Hepatocyte (in vitro differentiated cells): ENCODE data around the gene C10orf95. TPM values are rescaled to one million over a fixed set of nuclear protein-coding genes. Genes with fewer than 3 reads are reported as not detected.

Source experiments
- DNase-seq: peaks from one replicate; pipeline ENCODE4 v3.0.0-alpha.2; 2016; ENCODE audit warnings: low spot score
- H2AFZ ChIP-seq: fragments of 200-600 bp; sonication (generic); 2 replicates; pipeline ENCODE4 v1.6.0; 2016; ENCODE audit warnings: antibody characterized with exemption, mild to moderate bottlenecking
- H3K27ac ChIP-seq: fragments of 200-600 bp; sonication (generic); 2 replicates; pipeline ENCODE4 v1.5.1; 2016; ENCODE audit warnings: mild to moderate bottlenecking
- H3K27me3 ChIP-seq: fragments of 200-600 bp; sonication (generic); 2 replicates; pipeline ENCODE4 v1.6.1; 2016
- H3K36me3 ChIP-seq: fragments of 200-600 bp; sonication (generic); replicated peaks from 2 replicates; pipeline ENCODE4 v1.5.1; 2016; ENCODE audit warnings: low read depth; ENCODE audit not compliant: insufficient read depth
- H3K4me1 ChIP-seq: fragments of 200-600 bp; sonication (generic); 2 replicates; pipeline ENCODE4 v1.5.1; 2016; ENCODE audit warnings: mild to moderate bottlenecking, moderate library complexity; ENCODE audit not compliant: insufficient read depth
- H3K4me2 ChIP-seq: fragments of 200-600 bp; sonication (generic); 2 replicates; pipeline ENCODE4 v1.6.0; 2016
- H3K4me3 ChIP-seq: fragments of 200-600 bp; sonication (generic); 2 replicates; pipeline ENCODE4 v1.5.1; 2016; ENCODE audit warnings: mild to moderate bottlenecking
- H3K79me2 ChIP-seq: fragments of 200-600 bp; sonication (generic); 2 replicates; pipeline ENCODE4 v1.6.0; 2017; ENCODE audit warnings: mild to moderate bottlenecking
- H3K9me2 ChIP-seq: fragments of 200-600 bp; sonication (generic); replicated peaks from 2 replicates; pipeline ENCODE4 v1.6.0; 2017; ENCODE audit warnings: mild to moderate bottlenecking; ENCODE audit not compliant: insufficient read depth
- H3K9me3 ChIP-seq: fragments of 200-600 bp; sonication (generic); 2 replicates; pipeline ENCODE4 v1.5.1; 2016; ENCODE audit warnings: low read depth, mild to moderate bottlenecking
- H4K20me1 ChIP-seq: fragments of 200-600 bp; sonication (generic); 2 replicates; pipeline ENCODE4 v1.6.0; 2016; ENCODE audit warnings: mild to moderate bottlenecking; ENCODE audit not compliant: insufficient read depth, poor library complexity, severe bottlenecking
- EZH2 ChIP-seq: fragments of 200-600 bp; sonication (generic); IDR thresholded peaks from 2 replicates; pipeline ENCODE4 v1.6.1; 2016; ENCODE audit warnings: antibody characterized with exemption, mild to moderate bottlenecking, borderline replicate concordance
- EZH2phosphoT487 ChIP-seq: fragments of 200-600 bp; sonication (generic); IDR thresholded peaks from one replicate; pipeline ENCODE4 v1.6.1; 2018; ENCODE audit warnings: antibody characterized with exemption, mild to moderate bottlenecking, low read depth, moderate library complexity; ENCODE audit not compliant: unreplicated experiment, severe bottlenecking
- WGBS: methylation state at CpG from one replicate; pipeline ENCODE4 v1.1.6; 2016; ENCODE audit warnings: low lambda C conversion rate; ENCODE audit errors: missing lambda C conversion rate; 5-methylcytosine and 5-hydroxymethylcytosine counted together
- polyA plus RNA-seq: library from polyadenylated mRNA; unstranded; fragments of >200 nt; fragmentation: Nextera tagmentation; extraction: Ambion mirVana; gene quantifications from 2 replicates; pipeline ENCODE4 v1.2.1, GENCODE V29; 2016
- total RNA-seq: library from RNA; depleted of rRNA; stranded (reverse); fragments of >200 nt; gene quantifications from 2 replicates; pipeline ENCODE4 v1.2.3, GENCODE V29; 2014
- TF ChIP-seq, protein P1 (sequence below): fragments of 200-600 bp; sonication (generic); IDR thresholded peaks from 2 replicates; pipeline ENCODE4 v1.5.1; 2016; ENCODE audit warnings: antibody characterized with exemption, mild to moderate bottlenecking; ENCODE audit not compliant: poor library complexity

C10orf95 gene
- total and polyA plus RNA-seq, 2 experiments from 2014 or later = 5.2 to 7.7 TPM

GRCh38 chr10:102405108-102405571 lies 46.2 kb downstream of the C10orf95 start:
- Histone ChIP-seq H3K4me1 (peaks cover 15% of the 10 kb centered on the region), H3K36me3 (no peaks in the 10 kb centered on the region), H3K4me2 (no peak overlapping the region), H3K27me3 (peaks cover 20% of the 10 kb centered on the region), H3K27ac (no peak overlapping the region), H2AFZ (no peak overlapping the region), H3K4me3 (no peak overlapping the region), H3K9me2 (no peaks in the 10 kb centered on the region), H4K20me1 (no peaks in the 10 kb centered on the region), H3K79me2 (no peaks in the 10 kb centered on the region), H3K9me3 (no peaks in the 10 kb centered on the region)
- DNase-seq = no peak
- 96% methylated on average over 16 of the region's 19 CpGs for WGBS
- TF ChIP-seq EZH2 = no peak
- TF ChIP-seq EZH2phosphoT487 = no peak
- TF ChIP-seq, protein P1, sequence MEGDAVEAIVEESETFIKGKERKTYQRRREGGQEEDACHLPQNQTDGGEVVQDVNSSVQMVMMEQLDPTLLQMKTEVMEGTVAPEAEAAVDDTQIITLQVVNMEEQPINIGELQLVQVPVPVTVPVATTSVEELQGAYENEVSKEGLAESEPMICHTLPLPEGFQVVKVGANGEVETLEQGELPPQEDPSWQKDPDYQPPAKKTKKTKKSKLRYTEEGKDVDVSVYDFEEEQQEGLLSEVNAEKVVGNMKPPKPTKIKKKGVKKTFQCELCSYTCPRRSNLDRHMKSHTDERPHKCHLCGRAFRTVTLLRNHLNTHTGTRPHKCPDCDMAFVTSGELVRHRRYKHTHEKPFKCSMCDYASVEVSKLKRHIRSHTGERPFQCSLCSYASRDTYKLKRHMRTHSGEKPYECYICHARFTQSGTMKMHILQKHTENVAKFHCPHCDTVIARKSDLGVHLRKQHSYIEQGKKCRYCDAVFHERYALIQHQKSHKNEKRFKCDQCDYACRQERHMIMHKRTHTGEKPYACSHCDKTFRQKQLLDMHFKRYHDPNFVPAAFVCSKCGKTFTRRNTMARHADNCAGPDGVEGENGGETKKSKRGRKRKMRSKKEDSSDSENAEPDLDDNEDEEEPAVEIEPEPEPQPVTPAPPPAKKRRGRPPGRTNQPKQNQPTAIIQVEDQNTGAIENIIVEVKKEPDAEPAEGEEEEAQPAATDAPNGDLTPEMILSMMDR = no peak

- no peak overlapping the region for H3K4me2 ChIP-seq
- no peaks in the 10 kb centered on the region for H3K9me3 ChIP-seq
- no peak for DNase-seq
- H3K4me3 ChIP-seq = no peak overlapping the region
- H3K4me1 ChIP-seq = peaks cover 15% of the 10 kb centered on the region
- no peaks in the 10 kb centered on the region for H3K79me2 ChIP-seq
- no peak overlapping the region for H2AFZ ChIP-seq
- no peaks in the 10 kb centered on the region for H4K20me1 ChIP-seq
- no peaks in the 10 kb centered on the region for H3K36me3 ChIP-seq
- TF ChIP-seq EZH2 = no peak
- WGBS = 96% methylated on average over 16 of the region's 17 CpGs
- H3K27me3 ChIP-seq = peaks cover 14% of the 10 kb centered on the region
- H3K9me2 ChIP-seq = no peaks in the 10 kb centered on the region
- H3K27ac ChIP-seq = no peak overlapping the region
These were observed 46.8 kb downstream of the C10orf95 start for GRCh38 chr10:102404361-102405107.

- H3K9me2 ChIP-seq = no peaks in the 10 kb centered on the region
- no peaks in the 10 kb centered on the region for H4K20me1 ChIP-seq
- TF ChIP-seq EZH2phosphoT487 (no peak), EZH2 (no peak)
- TF ChIP-seq, protein P1 = no peak
- H3K4me2 ChIP-seq = no peak overlapping the region
- H3K79me2 ChIP-seq = no peaks in the 10 kb centered on the region
- H3K4me3 ChIP-seq = no peak overlapping the region
- H3K27me3 ChIP-seq = peaks cover 6% of the 10 kb centered on the region
- 93% methylated on average over 9 of the region's 13 CpGs for WGBS
- peaks cover 8% of the 10 kb centered on the region for H3K4me1 ChIP-seq
- H3K27ac ChIP-seq = no peak overlapping the region
- no peaks in the 10 kb centered on the region for H3K9me3 ChIP-seq
- no peak overlapping the region for H2AFZ ChIP-seq
- no peak for DNase-seq
- H3K36me3 ChIP-seq = no peaks in the 10 kb centered on the region
These were observed 48.2 kb downstream of the C10orf95 start for GRCh38 chr10:102403115-102403514.

GRCh38 chr10:102402512-102402896 lies 48.8 kb downstream of the C10orf95 start:
- H3K27ac ChIP-seq = no peak overlapping the region
- no peaks in the 10 kb centered on the region for H3K36me3 ChIP-seq
- H3K4me2 ChIP-seq = no peak overlapping the region
- no peak overlapping the region for H2AFZ ChIP-seq
- H3K4me1 ChIP-seq = peaks cover 8% of the 10 kb centered on the region
- peaks cover 1% of the 10 kb centered on the region for H3K27me3 ChIP-seq
- H4K20me1 ChIP-seq = no peaks in the 10 kb centered on the region
- no peak for DNase-seq
- 93% methylated on average over 5 of the region's 5 CpGs for WGBS
- H3K9me3 ChIP-seq = no peaks in the 10 kb centered on the region
- TF ChIP-seq EZH2 (no peak), EZH2phosphoT487 (no peak)
- TF ChIP-seq, protein P1 = no peak
- H3K4me3 ChIP-seq = no peak overlapping the region
- H3K79me2 ChIP-seq = no peaks in the 10 kb centered on the region
- H3K9me2 ChIP-seq = no peaks in the 10 kb centered on the region
